ENCODE results near the gene EPHB2.

The EPHB2 gene

DNA sequence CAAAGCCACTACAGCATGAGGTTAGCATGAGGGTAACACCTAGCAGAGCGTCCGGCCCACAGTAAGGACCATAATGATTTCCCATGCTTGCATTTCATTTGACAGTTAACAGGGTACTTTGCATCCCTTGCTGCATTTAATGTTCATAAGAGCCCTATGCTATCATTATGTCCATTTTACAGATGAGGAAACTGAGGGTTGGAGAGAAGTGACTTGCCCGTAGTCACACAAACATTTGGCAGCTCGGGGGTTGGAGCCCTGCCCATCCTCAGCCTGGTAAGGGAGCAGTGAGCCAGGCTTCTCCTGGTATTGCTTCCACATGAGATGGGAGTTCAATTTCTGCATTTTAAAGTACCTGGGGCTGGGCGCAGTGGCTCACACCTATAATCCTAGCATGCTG is 16.5 kb upstream of the EPHB2 start:
- no peak for DNase-seq
- Histone ChIP-seq H2AFZ (ENCODE audit: low read length) (no peak overlapping the region), H3K9me2 (replicated peaks; ENCODE audit: insufficient read depth, low read length) (no peaks in the 10 kb centered on the region), H3K4me1 (ENCODE audit: low read length) (no peaks in the 10 kb centered on the region), H3K9ac (ENCODE audit: low read length) (no peak overlapping the region), H3F3A (ENCODE audit: insufficient read depth, low read length) (no peaks in the 10 kb centered on the region), H3K9me3 (replicated peaks; ENCODE audit: insufficient read depth, low read length) (no peaks in the 10 kb centered on the region), H3K79me2 (ENCODE audit: low read length) (no peaks in the 10 kb centered on the region), H3K4me2 (ENCODE audit: low read depth, low read length) (no peak overlapping the region), H3K36me3 (replicated peaks; ENCODE audit: insufficient read depth, low read length) (no peaks in the 10 kb centered on the region), H3K27me3 (replicated peaks; ENCODE audit: insufficient read depth, low read length) (peaks cover 65% of the 10 kb centered on the region), H3K4me3 (ENCODE audit: low read length) (no peak overlapping the region), H4K20me1 (ENCODE audit: insufficient read depth, low read length) (no peaks in the 10 kb centered on the region), H3K27ac (ENCODE audit: low read length) (no peak overlapping the region)
- TF ChIP-seq, protein P1, sequence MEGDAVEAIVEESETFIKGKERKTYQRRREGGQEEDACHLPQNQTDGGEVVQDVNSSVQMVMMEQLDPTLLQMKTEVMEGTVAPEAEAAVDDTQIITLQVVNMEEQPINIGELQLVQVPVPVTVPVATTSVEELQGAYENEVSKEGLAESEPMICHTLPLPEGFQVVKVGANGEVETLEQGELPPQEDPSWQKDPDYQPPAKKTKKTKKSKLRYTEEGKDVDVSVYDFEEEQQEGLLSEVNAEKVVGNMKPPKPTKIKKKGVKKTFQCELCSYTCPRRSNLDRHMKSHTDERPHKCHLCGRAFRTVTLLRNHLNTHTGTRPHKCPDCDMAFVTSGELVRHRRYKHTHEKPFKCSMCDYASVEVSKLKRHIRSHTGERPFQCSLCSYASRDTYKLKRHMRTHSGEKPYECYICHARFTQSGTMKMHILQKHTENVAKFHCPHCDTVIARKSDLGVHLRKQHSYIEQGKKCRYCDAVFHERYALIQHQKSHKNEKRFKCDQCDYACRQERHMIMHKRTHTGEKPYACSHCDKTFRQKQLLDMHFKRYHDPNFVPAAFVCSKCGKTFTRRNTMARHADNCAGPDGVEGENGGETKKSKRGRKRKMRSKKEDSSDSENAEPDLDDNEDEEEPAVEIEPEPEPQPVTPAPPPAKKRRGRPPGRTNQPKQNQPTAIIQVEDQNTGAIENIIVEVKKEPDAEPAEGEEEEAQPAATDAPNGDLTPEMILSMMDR (IDR thresholded peaks at IDR 0.05; ENCODE audit: low read length) = no peak
- TF ChIP-seq EZH2 (optimal IDR thresholded peaks at IDR 0.05; ENCODE audit: low read depth, low read length) = no peak
- no peak for TF ChIP-seq EZH2phosphoT487 (IDR thresholded peaks at IDR 0.05; ENCODE audit: low read length)

DNA sequence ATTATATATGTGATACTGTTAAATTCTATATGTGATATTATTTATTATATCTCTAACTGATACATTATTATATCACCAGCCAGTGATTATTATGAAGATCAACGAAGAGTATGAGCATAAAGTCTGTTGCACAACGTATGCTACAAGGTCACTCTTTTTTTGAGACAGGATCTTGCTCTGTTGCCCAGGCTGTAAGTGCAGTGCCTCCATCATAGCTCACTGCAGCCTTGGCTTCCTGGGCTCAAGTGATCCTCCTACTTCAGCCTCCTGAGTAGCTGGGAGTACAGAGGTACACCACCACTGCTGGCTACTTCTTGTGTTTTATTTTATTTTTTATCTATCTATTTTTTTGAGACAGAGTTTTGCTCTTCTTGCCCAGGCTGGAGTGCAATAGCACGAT is 14.0 kb upstream of the EPHB2 start:
- Histone ChIP-seq H3K9me3 (replicated peaks; ENCODE audit: insufficient read depth, low read length) (no peaks in the 10 kb centered on the region), H3K9ac (ENCODE audit: low read length) (no peak overlapping the region), H3K36me3 (replicated peaks; ENCODE audit: insufficient read depth, low read length) (no peaks in the 10 kb centered on the region), H2AFZ (ENCODE audit: low read length) (no peak overlapping the region), H3K79me2 (ENCODE audit: low read length) (no peaks in the 10 kb centered on the region), H3K27ac (ENCODE audit: low read length) (no peak overlapping the region), H3F3A (ENCODE audit: insufficient read depth, low read length) (no peaks in the 10 kb centered on the region), H4K20me1 (ENCODE audit: insufficient read depth, low read length) (no peaks in the 10 kb centered on the region), H3K27me3 (replicated peaks; ENCODE audit: insufficient read depth, low read length) (peaks cover 60% of the 10 kb centered on the region), H3K4me2 (ENCODE audit: low read depth, low read length) (no peak overlapping the region), H3K9me2 (replicated peaks; ENCODE audit: insufficient read depth, low read length) (no peaks in the 10 kb centered on the region), H3K4me1 (ENCODE audit: low read length) (no peaks in the 10 kb centered on the region), H3K4me3 (ENCODE audit: low read length) (no peak overlapping the region)
- no peak for DNase-seq
- TF ChIP-seq EZH2 (optimal IDR thresholded peaks at IDR 0.05; ENCODE audit: low read depth, low read length) = no peak
- TF ChIP-seq, protein P1 (IDR thresholded peaks at IDR 0.05; ENCODE audit: low read length) = no peak
- TF ChIP-seq EZH2phosphoT487 (IDR thresholded peaks at IDR 0.05; ENCODE audit: low read length) = no peak

DNA sequence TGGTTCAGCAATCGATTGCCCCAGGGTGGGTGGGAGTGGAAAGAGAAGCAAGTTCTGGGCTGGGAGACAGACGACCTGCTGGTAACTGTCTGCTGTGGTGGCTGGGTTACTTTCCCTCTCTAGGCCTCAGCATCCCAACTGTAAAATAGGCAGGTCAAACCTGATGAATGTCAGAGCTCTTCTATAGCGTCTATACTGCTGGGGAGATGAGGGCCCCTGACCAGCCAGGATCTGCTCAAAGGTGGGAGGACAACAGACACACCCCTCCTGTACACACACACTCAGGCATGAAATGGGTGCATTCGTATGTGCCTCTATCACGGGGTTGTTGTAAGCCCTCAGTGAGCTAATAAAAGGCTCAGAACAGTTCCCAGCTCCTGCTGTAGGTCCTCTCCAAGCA is 12.7 kb upstream of the EPHB2 start:
- H3F3A ChIP-seq (ENCODE audit: insufficient read depth, low read length) = no peaks in the 10 kb centered on the region
- H3K27me3 ChIP-seq (replicated peaks; ENCODE audit: insufficient read depth, low read length) = peaks cover 62% of the 10 kb centered on the region
- no peaks in the 10 kb centered on the region for H3K9me2 ChIP-seq (replicated peaks; ENCODE audit: insufficient read depth, low read length)
- H3K4me3 ChIP-seq (ENCODE audit: low read length) = no peak overlapping the region
- H3K9me3 ChIP-seq (replicated peaks; ENCODE audit: insufficient read depth, low read length) = no peaks in the 10 kb centered on the region
- no peak overlapping the region for H2AFZ ChIP-seq (ENCODE audit: low read length)
- no peak overlapping the region for H3K4me2 ChIP-seq (ENCODE audit: low read depth, low read length)
- no peak overlapping the region for H3K27ac ChIP-seq (ENCODE audit: low read length)
- no peaks in the 10 kb centered on the region for H3K79me2 ChIP-seq (ENCODE audit: low read length)
- DNase-seq = no peak
- H4K20me1 ChIP-seq (ENCODE audit: insufficient read depth, low read length) = no peaks in the 10 kb centered on the region
- H3K36me3 ChIP-seq (replicated peaks; ENCODE audit: insufficient read depth, low read length) = no peaks in the 10 kb centered on the region
- TF ChIP-seq EZH2 (optimal IDR thresholded peaks at IDR 0.05; ENCODE audit: low read depth, low read length) = no peak
- no peak for TF ChIP-seq EZH2phosphoT487 (IDR thresholded peaks at IDR 0.05; ENCODE audit: low read length)
- TF ChIP-seq, protein P1 (IDR thresholded peaks at IDR 0.05; ENCODE audit: low read length) = no peak
- H3K4me1 ChIP-seq (ENCODE audit: low read length) = no peaks in the 10 kb centered on the region
- H3K9ac ChIP-seq (ENCODE audit: low read length) = no peak overlapping the region

All from MM.1S (cell line).